HG02943 (cell line): Measurements from ENCODE around the gene COPG1.

Experiments
- ATAC-seq: cut with Tn5 transposase; IDR thresholded peaks from one replicate; pipeline ENCODE4 v1.9.1; 2021; ENCODE audit warnings: mild to moderate bottlenecking, low read depth, moderate library complexity; ENCODE audit not compliant: unreplicated experiment

The COPG1 gene

DNA sequence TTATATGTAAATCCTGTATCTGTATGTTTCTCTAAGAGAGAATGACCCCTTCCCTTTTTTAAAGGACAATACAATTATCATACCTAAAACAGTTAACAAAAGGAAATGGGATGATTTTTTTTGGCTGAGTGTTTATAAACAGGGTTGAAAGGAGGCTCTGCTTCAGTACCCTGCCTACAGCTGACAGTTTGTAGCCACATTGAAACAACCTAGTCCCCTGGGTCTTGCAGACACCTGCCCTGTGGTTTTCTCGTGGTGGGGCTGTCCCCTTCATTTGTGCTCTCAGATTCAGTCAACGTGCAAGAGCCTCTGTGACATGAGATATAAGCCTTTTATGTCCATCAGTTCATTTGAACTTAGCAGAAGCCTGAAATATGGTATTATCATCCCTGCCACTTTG, 27.0 kb downstream of the COPG1 start:
- ATAC-seq = peak; percentile 68

DNA sequence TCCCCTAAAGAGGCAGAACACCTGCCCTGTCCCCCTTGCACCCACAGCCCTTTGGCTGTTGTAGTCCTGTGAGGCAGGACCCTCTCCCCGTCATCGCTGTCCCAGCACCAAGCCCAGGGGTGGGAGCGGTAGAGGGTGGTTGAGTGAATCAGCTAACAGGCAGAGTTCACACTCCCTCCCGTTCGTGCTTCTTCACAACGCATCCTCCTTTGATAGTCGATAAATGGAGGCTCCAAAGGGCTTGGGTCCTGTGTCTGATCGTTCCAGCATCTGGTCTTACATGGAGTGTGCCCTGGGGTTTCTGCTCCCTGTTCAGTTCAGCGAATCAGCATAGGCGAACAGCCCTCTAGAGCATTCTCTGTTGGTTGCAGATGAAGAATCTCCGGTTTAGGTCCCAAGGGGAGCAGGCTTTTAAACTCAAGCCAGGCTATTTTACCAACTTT, 28.4 kb downstream of the COPG1 start:
- ATAC-seq = no peak

DNA sequence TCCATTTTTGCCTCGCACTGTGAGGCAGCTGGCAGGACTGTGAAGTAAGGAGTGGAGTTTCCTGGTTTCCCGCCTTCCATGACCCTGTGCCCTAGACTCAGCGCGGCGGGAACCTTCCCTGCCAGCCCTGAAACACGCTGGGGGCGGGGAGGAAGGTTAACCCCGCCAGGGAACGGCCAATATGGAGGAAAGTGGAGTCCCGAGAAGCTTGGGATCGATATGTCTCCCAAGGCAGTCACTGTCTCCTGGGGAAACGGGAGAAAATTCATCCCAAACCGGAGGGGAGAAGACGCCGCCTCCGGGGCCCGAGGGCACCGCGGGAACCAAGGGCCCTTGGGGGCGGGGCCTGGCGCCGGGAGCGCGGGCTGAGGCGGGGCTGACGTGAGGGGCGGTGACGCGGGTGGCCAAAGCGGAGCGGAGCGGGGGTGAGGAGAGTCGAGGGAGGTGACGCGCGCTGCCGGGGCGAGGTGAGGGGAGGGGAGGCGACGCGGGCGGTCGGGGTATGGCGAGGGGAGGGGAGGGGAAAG, 29.1 kb downstream of the COPG1 start, which contains the start of gene HMCES:
Gene HMCES, plus strand, starts transcription at position 432 of the 527 bp plus-strand sequence. CDS start 863 bp downstream, outside the sequence.
- peak; percentile 35 for ATAC-seq

DNA sequence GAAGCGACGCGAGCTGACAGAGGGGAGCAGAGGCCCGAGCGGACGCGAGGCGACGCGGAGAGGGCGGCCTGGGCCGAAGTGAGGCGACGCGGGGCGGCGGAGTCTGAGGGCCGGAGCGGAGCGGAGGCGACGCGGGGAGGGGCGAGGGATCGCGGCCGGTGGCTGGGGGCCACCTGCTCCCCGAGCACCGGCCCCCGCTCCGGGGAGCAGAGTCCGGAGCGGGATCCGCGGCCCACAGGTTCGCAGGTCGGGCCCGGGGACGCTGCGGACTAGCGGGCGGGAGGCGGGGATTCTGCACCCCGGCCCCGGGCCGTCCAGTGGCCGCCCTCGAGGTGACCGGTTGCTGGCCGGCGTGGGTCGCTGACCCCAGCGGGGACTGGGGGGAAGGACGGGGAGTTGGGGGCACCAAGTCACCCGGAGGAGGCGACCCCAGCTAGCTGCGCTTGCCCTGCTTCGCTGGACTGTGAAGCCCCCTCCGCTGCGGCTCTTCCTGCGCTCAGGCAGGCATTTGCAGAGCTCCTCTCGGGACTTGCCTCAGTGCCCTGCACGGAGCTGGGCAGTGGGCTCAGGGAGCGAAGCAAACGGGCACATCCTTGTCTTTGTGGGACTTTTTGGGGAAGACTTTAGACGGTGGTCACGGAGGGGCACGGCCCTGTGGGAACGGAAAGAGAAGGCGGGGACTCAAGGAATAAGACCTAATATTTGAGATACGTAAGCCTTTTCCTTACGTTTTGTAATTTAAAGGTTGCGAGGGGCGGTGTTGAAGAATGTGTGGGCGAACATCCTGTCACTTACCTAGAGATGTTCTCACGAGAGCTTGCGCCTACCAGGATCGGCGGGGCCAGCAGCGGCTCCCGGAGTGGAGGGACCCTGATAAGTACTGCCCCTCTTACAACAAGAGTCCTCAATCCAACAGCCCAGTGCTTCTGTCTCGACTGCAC, 29.8 kb downstream of the COPG1 start:
- peak; percentile 2 for ATAC-seq

DNA sequence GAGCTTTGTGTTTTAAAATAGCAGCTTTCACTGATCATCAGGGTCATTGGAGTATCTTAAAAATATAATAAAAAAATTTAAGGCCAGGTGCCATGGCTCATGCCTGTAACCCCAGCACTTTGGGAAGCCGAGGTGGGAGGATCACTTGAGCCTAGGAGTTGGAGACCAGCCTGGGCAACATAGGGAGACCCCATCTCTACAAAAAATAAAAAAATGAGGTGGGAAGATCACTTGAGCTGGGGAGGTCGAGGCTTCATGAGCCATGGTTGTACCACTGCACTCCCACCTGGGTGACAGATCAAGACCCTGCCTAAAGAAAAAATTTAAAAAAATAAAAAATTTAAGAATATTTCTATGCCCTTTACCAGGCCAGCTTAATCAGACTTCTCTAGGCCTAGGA, 30.8 kb downstream of the COPG1 start:
- no peak for ATAC-seq

DNA sequence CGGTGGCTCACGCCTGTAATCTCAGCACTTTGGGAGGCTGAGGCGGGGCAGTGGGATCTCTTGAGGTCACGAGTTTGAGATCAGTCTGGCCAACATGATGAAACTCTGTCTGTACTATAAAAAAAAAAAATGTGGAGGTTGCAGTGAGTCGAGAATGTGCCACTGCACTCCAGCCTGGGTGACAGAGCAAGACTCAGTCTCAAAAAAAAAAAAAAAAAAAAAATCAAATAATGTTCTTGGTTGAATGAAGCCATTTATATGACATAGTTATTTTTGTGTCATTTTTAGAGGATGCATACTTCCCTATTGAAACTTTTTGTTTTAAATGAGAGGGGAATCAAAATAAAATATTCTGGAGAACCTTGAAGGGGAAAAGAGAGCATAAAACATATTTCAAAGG, 32.3 kb downstream of the COPG1 start:
- ATAC-seq = no peak

DNA sequence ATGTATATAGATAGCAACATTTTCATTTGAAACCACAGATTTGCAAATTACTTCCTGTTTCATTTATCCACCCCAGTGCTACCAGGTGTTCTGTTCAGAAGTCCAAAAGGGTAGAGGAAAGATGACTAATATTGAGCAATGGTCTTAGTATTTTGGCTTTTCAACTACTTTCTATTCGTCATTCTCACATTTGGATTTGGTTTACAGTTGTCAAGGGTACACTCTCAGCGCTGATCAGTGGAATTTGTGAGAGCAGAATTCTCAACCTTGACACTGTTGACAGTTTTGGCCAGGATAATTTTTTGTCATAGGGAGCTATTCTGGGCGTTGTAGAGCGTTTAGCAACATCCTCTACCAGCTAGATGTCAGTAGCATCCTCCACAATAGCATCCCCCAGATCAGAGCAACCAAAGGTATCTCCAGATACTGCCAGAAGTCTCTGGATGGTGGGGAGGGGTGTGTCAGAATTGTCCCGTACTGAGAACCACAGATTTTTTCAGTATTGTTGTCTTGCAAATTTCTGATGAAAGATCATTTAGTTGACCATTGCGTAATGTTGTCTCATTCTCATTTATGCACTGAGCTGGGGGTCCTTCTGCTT, 33.4 kb downstream of the COPG1 start:
- peak; percentile 59 for ATAC-seq

DNA sequence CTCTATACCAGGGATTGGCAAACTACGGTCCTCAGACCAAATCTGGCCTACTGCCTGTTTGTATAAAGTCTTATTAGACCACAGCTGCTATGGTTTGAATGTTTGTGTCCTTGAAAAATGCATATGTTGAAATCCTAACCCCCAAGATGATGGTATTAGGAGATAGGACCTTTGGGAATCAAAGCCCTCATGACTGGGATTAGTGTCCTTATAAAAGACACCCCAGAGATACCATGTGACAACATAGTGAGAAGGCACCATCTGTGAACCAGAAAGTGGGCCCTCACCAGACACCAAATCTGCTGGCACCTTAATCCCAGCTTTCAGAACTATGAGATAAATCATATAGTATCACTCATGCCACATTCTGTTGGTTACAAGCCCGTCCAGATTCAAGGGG, 36.7 kb downstream of the COPG1 start:
- ATAC-seq = no peak

DNA sequence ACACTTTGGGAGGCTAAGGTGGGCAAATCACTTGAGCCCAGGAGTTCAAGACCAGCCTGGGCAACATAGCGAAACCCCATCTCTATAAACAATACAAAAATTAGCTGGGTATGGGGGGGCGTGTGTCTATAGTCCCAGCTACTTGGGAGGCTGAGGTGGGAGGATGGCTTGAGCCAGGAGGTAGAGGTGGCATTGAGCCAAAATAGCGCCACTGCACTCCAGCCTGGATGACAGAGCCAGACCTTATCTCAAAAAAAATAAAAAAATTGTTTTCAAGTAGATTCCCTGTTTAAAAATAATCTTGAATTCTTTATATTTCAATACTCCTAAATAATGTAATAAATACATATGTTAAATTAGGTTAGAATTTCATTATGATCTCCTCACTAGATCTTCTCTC, 39.0 kb downstream of the COPG1 start:
- ATAC-seq = no peak

DNA sequence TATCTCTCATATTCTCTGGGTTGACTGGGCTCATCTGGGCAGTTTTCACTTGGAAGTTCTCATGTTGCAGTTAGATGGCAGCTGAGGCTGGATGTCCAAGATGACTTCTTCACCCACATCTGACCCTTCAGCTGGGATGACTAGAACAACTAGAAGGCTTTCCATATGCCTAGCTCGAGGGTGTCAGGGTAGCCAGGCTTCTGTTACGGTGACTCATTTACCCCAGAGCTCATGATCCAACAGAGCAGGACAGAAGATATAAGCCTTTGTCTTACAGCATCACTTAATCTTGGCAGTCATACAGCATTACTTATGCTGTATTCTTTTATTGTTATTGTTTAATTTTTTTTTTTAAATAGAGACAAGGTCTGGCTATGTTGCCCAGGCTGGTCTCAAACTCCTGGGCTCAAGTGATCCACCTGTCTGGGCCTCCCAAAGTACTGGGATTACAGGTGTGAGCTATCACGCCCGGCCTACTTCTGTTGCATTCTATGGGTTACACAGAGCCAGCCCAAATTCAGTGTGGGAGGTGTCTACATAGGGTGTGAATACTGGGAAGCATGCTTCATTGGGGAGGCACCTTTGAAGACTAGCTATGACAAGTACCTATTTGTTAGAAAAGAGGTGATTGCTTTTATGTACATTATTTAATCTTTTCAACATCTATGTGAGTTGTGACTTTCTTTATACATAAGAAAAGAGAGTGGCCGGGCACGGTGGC, 40.0 kb downstream of the COPG1 start:
- no peak for ATAC-seq

DNA sequence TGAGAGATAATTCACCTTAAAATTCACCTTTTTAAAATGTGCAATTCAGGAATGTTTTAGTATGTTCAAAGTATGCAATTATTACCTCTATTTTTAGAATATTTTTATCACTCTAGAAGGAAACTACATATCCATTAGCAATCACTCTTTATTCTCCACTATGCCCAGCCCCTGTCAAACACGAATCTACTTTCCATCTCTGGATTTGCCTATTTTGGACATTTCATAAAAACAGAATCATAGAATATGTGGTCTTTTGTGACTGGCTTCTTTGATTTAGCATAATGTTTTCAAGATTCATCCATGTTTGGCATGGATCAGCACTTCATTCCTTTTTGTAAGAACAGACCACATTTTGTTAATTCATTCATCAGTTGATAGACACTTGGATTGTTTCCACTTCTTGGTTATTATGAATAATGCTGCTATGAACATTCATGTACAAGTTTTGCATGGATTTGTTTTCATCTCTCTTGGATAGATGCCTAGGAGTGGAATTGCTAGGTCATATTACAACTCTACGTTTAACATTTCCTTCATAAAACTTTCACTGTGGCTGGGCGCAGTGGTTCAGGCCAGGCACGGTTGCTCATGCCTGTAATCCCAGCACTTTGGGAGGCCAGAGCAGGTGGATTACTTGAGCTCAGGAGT, 42.0 kb downstream of the COPG1 start:
- no peak for ATAC-seq

DNA sequence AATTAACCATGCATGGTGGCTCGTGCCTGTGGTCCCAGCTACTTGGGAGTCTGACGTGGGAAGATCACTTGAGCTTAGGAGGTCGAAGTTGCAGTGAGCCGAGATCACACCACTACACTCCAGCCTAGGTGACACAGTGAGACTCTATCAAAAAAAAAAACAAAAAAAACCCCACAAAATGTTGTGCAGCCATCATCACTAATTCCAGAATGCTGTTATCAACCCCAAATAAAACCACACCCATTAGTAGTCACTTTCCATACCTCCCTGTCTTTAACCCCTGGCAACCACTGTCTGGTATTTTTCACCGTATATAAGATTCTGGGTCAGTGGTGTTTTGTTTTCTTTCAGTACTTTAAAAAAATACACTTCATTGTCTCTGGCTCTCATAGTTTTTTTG, 45.9 kb downstream of the COPG1 start:
- no peak for ATAC-seq

DNA sequence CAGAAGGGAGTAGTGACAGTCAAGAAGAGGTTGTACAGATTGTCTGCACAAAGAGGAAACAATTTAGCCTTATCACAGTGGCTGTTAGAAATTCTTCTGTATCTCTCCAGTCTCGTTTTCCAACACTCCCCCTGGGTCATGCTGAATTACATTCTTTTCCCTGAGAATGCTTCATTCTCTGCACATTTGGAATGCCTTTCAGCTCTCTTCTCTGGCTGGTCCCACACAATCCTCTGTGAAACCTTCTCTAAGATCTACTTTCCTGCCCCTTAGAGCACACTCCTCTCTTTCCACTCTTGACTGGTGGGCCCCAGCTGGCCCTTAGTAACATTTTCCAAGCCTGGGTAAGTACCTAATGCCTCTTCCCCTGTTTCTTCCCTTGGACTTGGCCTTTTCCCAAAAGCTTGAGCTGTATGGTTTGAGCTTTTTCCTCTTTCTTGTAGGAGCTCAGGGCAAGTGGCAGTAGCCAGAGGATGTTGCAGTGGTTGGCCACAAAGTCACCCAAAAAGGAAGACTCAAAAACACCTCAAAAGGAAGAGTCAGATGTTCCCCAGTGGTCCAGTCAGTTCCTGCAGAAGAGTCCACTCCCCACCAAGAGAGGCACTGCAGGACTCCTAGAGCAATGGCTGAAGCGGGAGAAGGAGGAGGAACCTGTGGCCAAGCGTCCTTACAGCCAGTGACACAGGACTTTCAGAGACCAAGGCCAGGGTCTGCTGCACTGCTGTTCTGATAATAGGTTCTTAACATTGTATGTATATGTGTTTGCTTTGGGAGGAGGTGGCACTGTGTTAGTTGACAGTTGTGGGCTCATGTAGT, 54.9 kb downstream of the COPG1 start:
- no peak for ATAC-seq

DNA sequence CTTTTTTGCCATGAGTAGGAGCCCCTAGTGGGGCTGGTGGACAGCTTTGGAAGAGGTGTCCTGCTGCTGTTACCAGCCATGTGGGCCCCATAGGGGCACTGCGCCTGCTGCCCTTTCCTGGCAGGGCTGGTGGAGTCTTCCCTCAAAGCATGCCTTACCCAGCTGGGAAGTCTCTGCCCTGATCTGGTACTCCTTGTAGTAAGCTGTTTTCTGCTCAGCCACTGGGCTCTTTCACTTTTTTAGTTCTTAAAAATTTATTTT, 55.5 kb downstream of the COPG1 start:
- no peak for ATAC-seq

DNA sequence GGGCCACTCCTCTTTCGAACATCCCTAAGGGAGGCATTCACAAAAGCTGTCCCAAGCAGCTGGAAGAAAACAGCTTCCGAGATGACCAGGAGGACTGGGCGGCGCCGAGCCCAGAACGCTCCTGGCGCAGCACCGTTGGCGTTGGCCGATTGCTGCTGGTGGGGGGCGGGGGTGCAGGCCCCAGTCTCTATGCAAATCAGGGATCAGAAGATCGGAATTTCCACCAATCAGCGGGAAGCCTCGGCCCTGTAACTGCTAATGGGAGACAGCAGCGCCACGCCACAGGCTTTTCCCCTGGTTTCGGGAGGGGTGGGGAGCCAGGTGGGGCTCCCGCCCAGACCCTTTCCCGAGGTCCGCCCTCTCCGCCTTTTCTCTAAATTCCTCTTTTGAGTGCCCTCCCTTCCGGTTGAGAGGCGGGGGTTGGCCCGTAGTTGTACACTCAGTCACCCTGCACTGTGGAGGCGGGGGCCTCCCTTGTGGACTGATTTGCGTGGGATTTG, 56.2 kb downstream of the COPG1 start:
- no peak for ATAC-seq

DNA sequence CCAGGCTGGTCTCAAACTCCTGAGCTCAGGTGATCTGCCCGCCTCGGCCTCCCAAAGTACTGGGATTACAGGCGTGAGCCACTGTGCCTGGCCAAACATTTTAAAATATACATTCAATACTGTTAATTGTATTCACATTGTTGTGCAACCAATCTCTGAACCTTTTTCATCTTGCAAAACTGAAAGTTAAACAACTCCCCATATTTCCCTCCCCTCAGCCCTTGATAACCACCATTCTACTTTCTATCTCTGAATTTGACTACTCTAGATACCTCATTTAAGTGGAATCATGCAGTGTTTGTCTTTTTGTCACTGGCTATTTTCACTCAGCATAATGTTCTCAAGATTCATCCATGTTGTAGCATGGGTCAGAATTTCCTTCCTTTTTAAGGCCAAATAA, 59.2 kb downstream of the COPG1 start:
- no peak for ATAC-seq

DNA sequence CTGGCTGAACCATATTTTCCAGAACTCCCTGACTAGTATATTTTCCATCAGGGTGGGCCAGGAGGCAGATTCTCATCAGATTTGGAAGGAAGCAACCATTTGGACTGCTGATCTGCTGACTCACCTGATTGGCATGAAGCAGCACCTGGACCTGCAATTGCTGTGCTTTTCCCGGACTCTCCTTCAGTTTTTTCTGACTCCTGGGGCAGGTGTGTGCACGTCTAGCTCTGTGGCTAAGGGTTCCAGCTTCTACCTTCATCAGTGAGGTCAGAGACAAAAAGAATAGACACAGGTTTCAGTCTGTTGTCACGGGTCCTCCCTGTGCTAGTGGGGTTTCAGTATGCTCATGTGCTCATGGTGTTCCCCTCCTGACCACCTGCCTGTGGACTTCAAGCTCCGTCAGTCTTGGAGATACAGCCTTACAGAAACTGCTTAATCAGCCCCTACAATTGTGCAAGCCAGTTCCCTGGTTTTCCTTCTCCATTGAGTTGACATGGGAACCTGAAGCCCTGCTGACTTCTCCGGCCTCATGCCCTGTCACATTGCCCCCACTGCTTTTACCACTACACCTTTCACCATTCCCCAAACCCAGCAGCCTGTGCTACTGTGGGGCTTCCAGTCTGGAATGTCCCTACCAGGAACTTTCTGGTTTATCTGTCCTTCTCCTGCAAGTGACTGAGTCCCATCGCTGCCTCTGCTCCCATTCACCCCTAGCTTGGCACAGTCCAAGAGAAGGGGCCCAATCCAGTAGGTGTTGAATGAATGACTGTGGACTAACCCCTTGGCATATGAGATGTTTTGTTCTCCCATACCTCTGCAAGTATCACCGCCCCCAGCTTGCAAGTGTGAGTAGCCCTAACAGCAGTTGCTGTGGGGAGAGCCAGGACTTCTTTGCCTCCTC, 61.0 kb downstream of the COPG1 start:
- no peak for ATAC-seq

DNA sequence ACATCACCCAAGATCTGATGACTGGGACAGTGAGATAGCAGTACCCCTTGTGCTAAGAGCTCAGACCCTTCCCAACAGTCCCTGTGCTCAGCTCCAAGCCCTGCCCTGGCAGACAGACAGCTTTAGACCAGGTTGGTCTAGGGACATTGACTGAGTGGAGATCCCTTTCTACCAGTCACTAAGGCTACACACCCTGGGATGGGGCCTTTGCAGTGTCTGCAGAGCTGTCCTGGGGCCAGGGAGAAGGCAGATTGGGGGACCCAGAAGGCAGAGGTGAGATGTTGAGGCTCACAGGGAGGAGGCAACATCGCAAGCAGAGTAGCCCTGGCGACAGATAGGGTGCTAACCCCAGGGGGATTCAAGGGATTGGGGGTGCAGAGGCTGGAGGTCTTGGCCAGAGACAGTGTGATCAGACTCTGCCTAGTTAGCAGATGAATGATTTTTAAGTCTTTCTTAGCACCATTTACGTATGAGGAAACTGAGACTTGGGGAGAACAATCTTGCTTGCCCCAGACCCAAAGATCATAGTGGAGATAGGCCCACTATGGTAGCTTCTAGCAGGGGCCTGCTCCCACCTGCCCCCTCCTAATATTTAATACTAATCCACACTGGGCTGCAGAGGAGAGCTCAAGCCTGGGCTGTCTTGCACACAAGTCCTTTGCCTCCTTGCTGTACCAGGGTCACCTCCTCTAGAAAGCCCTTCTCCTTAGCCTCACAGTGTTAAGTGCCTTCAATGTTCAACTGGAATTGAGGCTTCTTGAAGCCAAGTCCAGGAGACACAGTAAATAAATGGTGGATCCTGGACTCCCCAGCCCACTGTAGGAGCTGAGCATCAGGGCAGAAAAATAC, 61.9 kb downstream of the COPG1 start:
- no peak for ATAC-seq
